ENCODE data around the gene MICAL3.

DNA sequence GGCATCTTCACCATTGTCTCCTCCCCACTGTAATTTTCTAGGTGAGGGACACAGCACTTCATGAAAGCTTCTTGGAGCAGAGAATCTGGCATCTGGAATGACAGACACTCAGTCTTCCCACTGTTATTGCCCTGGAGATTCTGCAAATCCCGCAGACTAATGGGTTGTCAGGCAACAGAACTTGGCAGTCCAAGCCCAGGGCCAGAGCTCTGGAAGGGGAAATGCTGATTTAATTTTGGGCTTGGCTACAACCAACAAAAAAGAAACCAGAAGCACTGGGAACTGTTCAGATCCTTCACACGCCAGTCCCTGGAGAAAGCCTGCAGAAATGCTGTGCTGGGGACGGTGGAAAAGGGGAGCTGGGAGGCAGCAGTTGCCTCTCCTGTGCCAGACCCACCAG, 178.6 kb downstream of the MICAL3 start:
- TF ChIP-seq, protein P1, sequence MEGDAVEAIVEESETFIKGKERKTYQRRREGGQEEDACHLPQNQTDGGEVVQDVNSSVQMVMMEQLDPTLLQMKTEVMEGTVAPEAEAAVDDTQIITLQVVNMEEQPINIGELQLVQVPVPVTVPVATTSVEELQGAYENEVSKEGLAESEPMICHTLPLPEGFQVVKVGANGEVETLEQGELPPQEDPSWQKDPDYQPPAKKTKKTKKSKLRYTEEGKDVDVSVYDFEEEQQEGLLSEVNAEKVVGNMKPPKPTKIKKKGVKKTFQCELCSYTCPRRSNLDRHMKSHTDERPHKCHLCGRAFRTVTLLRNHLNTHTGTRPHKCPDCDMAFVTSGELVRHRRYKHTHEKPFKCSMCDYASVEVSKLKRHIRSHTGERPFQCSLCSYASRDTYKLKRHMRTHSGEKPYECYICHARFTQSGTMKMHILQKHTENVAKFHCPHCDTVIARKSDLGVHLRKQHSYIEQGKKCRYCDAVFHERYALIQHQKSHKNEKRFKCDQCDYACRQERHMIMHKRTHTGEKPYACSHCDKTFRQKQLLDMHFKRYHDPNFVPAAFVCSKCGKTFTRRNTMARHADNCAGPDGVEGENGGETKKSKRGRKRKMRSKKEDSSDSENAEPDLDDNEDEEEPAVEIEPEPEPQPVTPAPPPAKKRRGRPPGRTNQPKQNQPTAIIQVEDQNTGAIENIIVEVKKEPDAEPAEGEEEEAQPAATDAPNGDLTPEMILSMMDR (IDR thresholded peaks at IDR 0.05): no peak
- TF ChIP-seq ZFX (IDR thresholded peaks at IDR 0.05; ENCODE audit: borderline replicate concordance): no peak
